Gastrocnemius medialis (tissue), 4 donors: Measurements from ENCODE around the gene ABCB8. TPM values are rescaled to one million over a fixed set of nuclear protein-coding genes. Genes with fewer than 3 reads are reported as not detected.

Experiments used
- ATAC-seq, 2 donors: fragments of 150-250 bp; one replicate each; pipeline ENCODE4 v1.9.1; 2016
- DNase-seq, 2 donors: peaks; one replicate each; pipeline ENCODE4 v3.0.0-alpha.2; 2019
- H3K27ac ChIP-seq, 4 donors: fragments of 200-600 bp; sonication (generic); 1 replicate in 1 of 4; 2 replicates in 3 of 4; pipeline ENCODE4 v1.5.1; 2016 to 2018; ENCODE audit warnings: mild to moderate bottlenecking in 2 of 4, moderate library complexity in 1 of 4
- H3K27me3 ChIP-seq, 3 donors: fragments of 200-600 bp; sonication (generic) in 2 of 3; 1 replicate in 1 of 3; 2 replicates in 2 of 3; pipeline versions ENCODE4 v1.5.1 to v1.6.0; 2016 to 2019; ENCODE audit warnings: mild to moderate bottlenecking in 1 of 3, moderate library complexity in 1 of 3
- H3K36me3 ChIP-seq, 2 donors: fragments of 200-600 bp; sonication (generic) in 1 of 2; one replicate each; pipeline ENCODE4 v1.5.1; 2017 to 2018
- H3K4me1 ChIP-seq, 2 donors: fragments of 200-600 bp; sonication (generic) in 1 of 2; one replicate each; pipeline ENCODE4 v1.5.1; 2016 to 2017; ENCODE audit warnings: mild to moderate bottlenecking in 2 of 2
- H3K4me3 ChIP-seq, 4 donors: fragments of 200-600 bp; sonication (generic) in 3 of 4; 1 replicate in 1 of 4; 2 replicates in 3 of 4; pipeline ENCODE4 v1.5.1; 2016 to 2019; ENCODE audit warnings: mild to moderate bottlenecking in 2 of 4
- H3K9me3 ChIP-seq, 3 donors: fragments of 200-600 bp; sonication (generic) in 2 of 3; 1 replicate in 1 of 3; 2 replicates in 2 of 3; pipeline ENCODE4 v1.5.1; 2016 to 2019
- POLR2A ChIP-seq, 2 donors: fragments of 450-650 bp; IDR thresholded peaks; one replicate each; pipeline ENCODE4 v1.6.1; 2017; ENCODE audit warnings: antibody characterized with exemption in 2 of 2, mild to moderate bottlenecking in 2 of 2, moderate library complexity in 2 of 2
- in situ Hi-C, 4 donors: fragments of 200-750 bp; cut with MboI; loops; one replicate each; pipeline versions ENCODE4 v1.15.0 to v1.8.0; 2017; ENCODE audit warnings: low sequenced_read_pairs in 4 of 4
- intact Hi-C: fragments of 100-400 bp; cut with DNase I; formaldehyde crosslinking; loops from one replicate; pipeline ENCODE4 v1.15.1; 2023; ENCODE audit warnings: low total_unique reads
- total RNA-seq, 4 donors: library from RNA; depleted of rRNA; stranded (reverse); fragments of >200 nt; gene quantifications; one replicate each; pipeline versions ENCODE4 v1.1.0 to v1.2.3, GENCODE V29; 2016
- TF ChIP-seq, protein P1 (sequence below), 5 experiments: fragments of 450-650 bp in 3 of 5; fragments of 200-600 bp in 2 of 5; sonication (generic) in 2 of 5; IDR thresholded peaks in 4 of 5; conservative IDR thresholded peaks in 1 of 5; 1 replicate in 4 of 5; 2 replicates in 1 of 5; pipeline ENCODE4 v1.5.1; 2016 to 2019; ENCODE audit warnings: antibody characterized with exemption in 5 of 5, mild to moderate bottlenecking in 3 of 5, moderate library complexity in 3 of 5

The ABCB8 gene
- total RNA-seq, 4 donors from 2014 or later = 10.4 to 25.7 (median 16.2) TPM

- Histone ChIP-seq H3K9me3 (no peaks in the 10 kb centered on the region), H3K27me3 (peaks cover 0 to 6% (median 0%) of the 10 kb centered on the region in 3 donors), H3K27ac (no peak overlapping the region), H3K4me1 (no peaks in the 10 kb centered on the region), H3K4me3 (no peak overlapping the region), H3K36me3 (no peaks in the 10 kb centered on the region)
- DNase-seq (no peak), ATAC-seq (no peak)
- TF ChIP-seq, protein P1, sequence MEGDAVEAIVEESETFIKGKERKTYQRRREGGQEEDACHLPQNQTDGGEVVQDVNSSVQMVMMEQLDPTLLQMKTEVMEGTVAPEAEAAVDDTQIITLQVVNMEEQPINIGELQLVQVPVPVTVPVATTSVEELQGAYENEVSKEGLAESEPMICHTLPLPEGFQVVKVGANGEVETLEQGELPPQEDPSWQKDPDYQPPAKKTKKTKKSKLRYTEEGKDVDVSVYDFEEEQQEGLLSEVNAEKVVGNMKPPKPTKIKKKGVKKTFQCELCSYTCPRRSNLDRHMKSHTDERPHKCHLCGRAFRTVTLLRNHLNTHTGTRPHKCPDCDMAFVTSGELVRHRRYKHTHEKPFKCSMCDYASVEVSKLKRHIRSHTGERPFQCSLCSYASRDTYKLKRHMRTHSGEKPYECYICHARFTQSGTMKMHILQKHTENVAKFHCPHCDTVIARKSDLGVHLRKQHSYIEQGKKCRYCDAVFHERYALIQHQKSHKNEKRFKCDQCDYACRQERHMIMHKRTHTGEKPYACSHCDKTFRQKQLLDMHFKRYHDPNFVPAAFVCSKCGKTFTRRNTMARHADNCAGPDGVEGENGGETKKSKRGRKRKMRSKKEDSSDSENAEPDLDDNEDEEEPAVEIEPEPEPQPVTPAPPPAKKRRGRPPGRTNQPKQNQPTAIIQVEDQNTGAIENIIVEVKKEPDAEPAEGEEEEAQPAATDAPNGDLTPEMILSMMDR (IDR thresholded peaks at IDR 0.05 in 4 of 5, conservative IDR thresholded peaks at IDR 0.05 in 1 of 5) = no peak
- no peak for TF ChIP-seq POLR2A (IDR thresholded peaks at IDR 0.05)
- in situ Hi-C loops (loop anchor here in 3 of 4 donors (25.0 kb wide), 1 partner anchor 212 kb away; no protein-coding TSS in a partner anchor), intact Hi-C loops (no loop called here)
Measured at GRCh38 chr7:150999497-151000230, 28.6 kb upstream of the ABCB8 start.

- intact Hi-C loops (no loop called here), in situ Hi-C loops (no loop called here)
- no peak for DNase-seq
- H3K36me3 ChIP-seq = no peaks in the 10 kb centered on the region
- H3K9me3 ChIP-seq = no peaks in the 10 kb centered on the region
- H3K27ac ChIP-seq = no peak overlapping the region
- no peak overlapping the region for H3K4me3 ChIP-seq
- H3K4me1 ChIP-seq = no peaks in the 10 kb centered on the region
- H3K27me3 ChIP-seq = peaks cover 0 to 6% (median 0%) of the 10 kb centered on the region in 3 donors
- TF ChIP-seq, protein P1 (IDR thresholded peaks at IDR 0.05 in 4 of 5, conservative IDR thresholded peaks at IDR 0.05 in 1 of 5) = no peak
- no peak for ATAC-seq
Measured at GRCh38 chr7:151000897-151001495, 27.3 kb upstream of the ABCB8 start.

- H3K9me3 ChIP-seq = no peaks in the 10 kb centered on the region
- in situ Hi-C loops (no loop called here), intact Hi-C loops (no loop called here)
- peaks cover 0 to 4% (median 0%) of the 10 kb centered on the region in 3 donors for H3K27me3 ChIP-seq
- no peak for DNase-seq
- TF ChIP-seq, protein P1 (IDR thresholded peaks at IDR 0.05 in 4 of 5, conservative IDR thresholded peaks at IDR 0.05 in 1 of 5) = no peak
- TF ChIP-seq POLR2A (IDR thresholded peaks at IDR 0.05) = no peak
- no peaks in the 10 kb centered on the region for H3K4me1 ChIP-seq
- no peak overlapping the region for H3K27ac ChIP-seq
- H3K36me3 ChIP-seq = no peaks in the 10 kb centered on the region
- H3K4me3 ChIP-seq = no peak overlapping the region
- ATAC-seq = no peak
Measured at GRCh38 chr7:151001546-151001945, 26.7 kb upstream of the ABCB8 start.

GRCh38 chr7:151003572-151003971 lies 24.7 kb upstream of the ABCB8 start:
- Histone ChIP-seq H3K27ac (no peak overlapping the region), H3K9me3 (no peaks in the 10 kb centered on the region), H3K36me3 (no peaks in the 10 kb centered on the region), H3K4me3 (no peak overlapping the region), H3K27me3 (peaks cover 0 to 4% (median 3%) of the 10 kb centered on the region in 3 donors), H3K4me1 (no peaks in the 10 kb centered on the region)
- in situ Hi-C loops = no loop called here
- ATAC-seq (no peak), DNase-seq (no peak)
- intact Hi-C loops = no loop called here
- TF ChIP-seq, protein P1 (IDR thresholded peaks at IDR 0.05 in 4 of 5, conservative IDR thresholded peaks at IDR 0.05 in 1 of 5) = no peak
- TF ChIP-seq POLR2A (IDR thresholded peaks at IDR 0.05) = no peak
